HEK293 (cell line): ENCODE measurements around the gene UBAC2.

Experiments
- CTCF ChIA-PET: fragments of 350-600 bp; formaldehyde crosslinking; extraction: SDS; loops from one replicate; lab custom pipeline; 2021; ENCODE audit warnings: antibody characterized with exemption; lab: Yijun Ruan, JAX
- POLR2A ChIA-PET: fragments of 300-600 bp; formaldehyde crosslinking; extraction: SDS; loops from one replicate; lab custom pipeline; 2020; ENCODE audit warnings: antibody characterized with exemption, inconsistent platforms; lab: Yijun Ruan, JAX
- H3K27ac ChIP-seq: fragments of 200-500 bp; sonication (Bioruptor generic); 2 replicates; pipeline ENCODE4 v1.5.1; 2014; ENCODE audit warnings: low read depth, low read length, control low read depth, inconsistent platforms; ENCODE audit errors: extremely low read depth
- H3K36me3 ChIP-seq, 2 experiments: fragments of 200-500 bp in 1 of 2; sonication (Bioruptor generic) in 1 of 2; 1 replicate in 1 of 2; 2 replicates in 1 of 2; pipeline ENCODE4 v1.5.1; 2014 to 2017; ENCODE audit warnings: inconsistent platforms in 2 of 2, low read length in 2 of 2; ENCODE audit not compliant: control insufficient read depth in 2 of 2, insufficient read depth in 1 of 2
- H3K4me1 ChIP-seq: fragments of 200-500 bp; sonication (Bioruptor generic); 2 replicates; pipeline ENCODE4 v1.5.1; 2014; ENCODE audit warnings: mild to moderate bottlenecking, low read length, inconsistent platforms; ENCODE audit not compliant: control insufficient read depth, insufficient read depth
- H3K4me3 ChIP-seq: 2 replicates; pipeline ENCODE4 v1.5.1; 2011; ENCODE audit warnings: low read depth, mild to moderate bottlenecking, control low read depth, low read length, moderate library complexity
- H3K9me3 ChIP-seq: fragments of 200-500 bp; sonication (Bioruptor generic); 2 replicates; pipeline ENCODE4 v1.5.1; 2014; ENCODE audit warnings: low read depth, low read length, inconsistent platforms; ENCODE audit not compliant: control insufficient read depth, insufficient read depth
- BCL11B ChIP-seq: fragments of 450-650 bp; formaldehyde crosslinking; IDR thresholded peaks from 2 replicates; pipeline ENCODE4 v1.5.1; 2016; ENCODE audit warnings: low read depth, missing biosample characterization, missing genetic modification characterization
- GLIS1 ChIP-seq: fragments of 450-650 bp; formaldehyde crosslinking; IDR thresholded peaks from 2 replicates; pipeline ENCODE4 v1.5.1; 2016; ENCODE audit warnings: missing biosample characterization, missing genetic modification characterization
- KLF8 ChIP-seq: fragments of 450-650 bp; formaldehyde crosslinking; IDR thresholded peaks from 2 replicates; pipeline ENCODE4 v1.5.1; 2016; ENCODE audit warnings: missing biosample characterization, missing genetic modification characterization
- OSR2 ChIP-seq: fragments of 450-650 bp; formaldehyde crosslinking; IDR thresholded peaks from 2 replicates; pipeline ENCODE4 v1.5.1; 2016; ENCODE audit warnings: missing biosample characterization, missing genetic modification characterization
- SCRT2 ChIP-seq: fragments of 450-650 bp; formaldehyde crosslinking; IDR thresholded peaks from 2 replicates; pipeline ENCODE4 v1.5.1; 2016; ENCODE audit warnings: missing biosample characterization, missing genetic modification characterization
- SP3 ChIP-seq: fragments of 450-650 bp; formaldehyde crosslinking; IDR thresholded peaks from 2 replicates; pipeline ENCODE4 v1.5.1; 2016; ENCODE audit warnings: missing biosample characterization, missing genetic modification characterization
- TRIM28 ChIP-seq: IDR thresholded peaks from 2 replicates; pipeline ENCODE4 v1.6.1; 2011; ENCODE audit warnings: low read length, control low read depth, borderline replicate concordance
- ZBTB17 ChIP-seq: fragments of 450-650 bp; formaldehyde crosslinking; IDR thresholded peaks from 2 replicates; pipeline ENCODE4 v1.5.1; 2016; ENCODE audit warnings: missing biosample characterization, missing genetic modification characterization
- ZBTB20 ChIP-seq: fragments of 450-650 bp; formaldehyde crosslinking; IDR thresholded peaks from 2 replicates; pipeline ENCODE4 v1.5.1; 2016; ENCODE audit warnings: missing biosample characterization, missing genetic modification characterization
- ZEB2 ChIP-seq: fragments of 450-650 bp; formaldehyde crosslinking; IDR thresholded peaks from 2 replicates; pipeline ENCODE4 v1.5.1; 2016; ENCODE audit warnings: missing biosample characterization, missing genetic modification characterization
- ZFHX2 ChIP-seq: fragments of 450-650 bp; formaldehyde crosslinking; conservative IDR thresholded peaks from 2 replicates; pipeline ENCODE4 v1.5.1; 2016; ENCODE audit warnings: missing biosample characterization, missing genetic modification characterization
- ZIC2 ChIP-seq: fragments of 450-650 bp; formaldehyde crosslinking; IDR thresholded peaks from 2 replicates; pipeline ENCODE4 v1.5.1; 2016; ENCODE audit warnings: missing biosample characterization, missing genetic modification characterization
- ZNF114 ChIP-seq: fragments of 450-650 bp; formaldehyde crosslinking; IDR thresholded peaks from 2 replicates; pipeline ENCODE4 v1.5.0; 2017; ENCODE audit warnings: missing biosample characterization, missing genetic modification characterization
- ZNF394 ChIP-seq: fragments of 450-650 bp; formaldehyde crosslinking; IDR thresholded peaks from 2 replicates; pipeline ENCODE4 v1.5.1; 2016; ENCODE audit warnings: missing biosample characterization, missing genetic modification characterization, mild to moderate bottlenecking, moderate library complexity, borderline replicate concordance
- ZNF560 ChIP-seq: fragments of 450-650 bp; formaldehyde crosslinking; IDR thresholded peaks from 2 replicates; pipeline ENCODE4 v1.5.1; 2017; ENCODE audit warnings: missing biosample characterization, missing genetic modification characterization, borderline replicate concordance
- ZNF571 ChIP-seq: fragments of 450-650 bp; formaldehyde crosslinking; IDR thresholded peaks from 2 replicates; pipeline ENCODE4 v1.5.0; 2017; ENCODE audit warnings: missing biosample characterization, missing genetic modification characterization
- ZNF670 ChIP-seq: fragments of 450-650 bp; formaldehyde crosslinking; IDR thresholded peaks from 2 replicates; pipeline ENCODE4 v1.5.1; 2016; ENCODE audit warnings: missing biosample characterization, missing genetic modification characterization, low read depth
- ZNF707 ChIP-seq: fragments of 450-650 bp; formaldehyde crosslinking; IDR thresholded peaks from 2 replicates; pipeline ENCODE4 v1.5.1; 2016; ENCODE audit warnings: missing biosample characterization, missing genetic modification characterization
- ZNF843 ChIP-seq: fragments of 450-650 bp; formaldehyde crosslinking; IDR thresholded peaks from 2 replicates; pipeline ENCODE4 v1.5.1; 2016; ENCODE audit warnings: missing biosample characterization, missing genetic modification characterization
- ZSCAN30 ChIP-seq: fragments of 450-650 bp; IDR thresholded peaks from 2 replicates; pipeline ENCODE4 v1.5.1; 2018; ENCODE audit warnings: missing biosample characterization, mild to moderate bottlenecking, missing genetic modification characterization, moderate library complexity
- TF ChIP-seq, protein P1 (sequence below): fragments of 450-650 bp; formaldehyde crosslinking; IDR thresholded peaks from 2 replicates; pipeline ENCODE4 v1.5.1; 2016; ENCODE audit warnings: missing biosample characterization, missing genetic modification characterization
- TF ChIP-seq, protein P2 (sequence below): fragments of 450-650 bp; formaldehyde crosslinking; IDR thresholded peaks from 2 replicates; pipeline ENCODE4 v1.5.1; 2016; ENCODE audit warnings: missing biosample characterization, missing genetic modification characterization
- TF ChIP-seq, protein P3 (sequence below): fragments of 450-650 bp; formaldehyde crosslinking; IDR thresholded peaks from 2 replicates; pipeline ENCODE4 v1.5.1; 2017; ENCODE audit warnings: missing biosample characterization, missing genetic modification characterization
- TF ChIP-seq, protein P4 (sequence below): fragments of 450-650 bp; formaldehyde crosslinking; IDR thresholded peaks from 2 replicates; pipeline ENCODE4 v1.5.1; 2016; ENCODE audit warnings: missing biosample characterization, missing genetic modification characterization
- TF ChIP-seq, protein P5 (sequence below): fragments of 450-650 bp; formaldehyde crosslinking; IDR thresholded peaks from 2 replicates; pipeline ENCODE4 v1.5.1; 2017; ENCODE audit warnings: missing biosample characterization, missing genetic modification characterization

UBAC2 gene

DNA sequence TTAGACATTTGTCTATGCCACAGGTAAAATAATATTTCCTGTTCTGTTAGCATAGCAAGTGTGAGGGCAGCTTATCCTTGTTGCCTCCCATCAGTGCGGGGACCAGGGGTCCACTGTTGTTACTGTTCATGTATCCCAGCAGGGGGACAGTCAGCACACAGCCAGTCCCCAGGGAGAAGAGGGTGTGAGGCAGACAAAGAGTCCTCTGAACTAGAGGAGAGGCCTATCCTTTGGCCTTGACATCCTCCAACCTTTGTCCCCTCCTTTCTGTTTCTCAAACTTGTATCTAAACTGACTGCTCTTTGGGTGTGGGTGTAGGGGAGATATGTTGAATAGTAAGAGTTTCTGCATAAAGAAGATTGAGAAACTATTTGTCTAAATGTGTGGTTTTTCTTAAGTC, 60.4 kb downstream of the UBAC2 start:
- H3K9me3 ChIP-seq = no peaks in the 10 kb centered on the region
- no peak overlapping the region for H3K27ac ChIP-seq
- TF ChIP-seq SP3 (no peak), ZNF114 (no peak), ZNF707 (tag by site-specific recombination) (no peak), ZSCAN30 (tag by site-specific recombination) (no peak), ZFHX2 (tag by site-specific recombination) (no peak), SCRT2 (tag by site-specific recombination) (no peak), TRIM28 (no peak), ZNF571 (tag by site-specific recombination) (no peak), ZBTB17 (tag by site-specific recombination) (no peak), OSR2 (tag by site-specific recombination) (no peak), ZNF394 (tag by site-specific recombination) (no peak), ZIC2 (no peak), ZBTB20 (tag by site-specific recombination) (no peak), ZEB2 (tag by site-specific recombination) (no peak), GLIS1 (tag by site-specific recombination) (no peak), KLF8 (tag by site-specific recombination) (no peak), ZNF670 (tag by site-specific recombination) (no peak)
- TF ChIP-seq, protein P1, sequence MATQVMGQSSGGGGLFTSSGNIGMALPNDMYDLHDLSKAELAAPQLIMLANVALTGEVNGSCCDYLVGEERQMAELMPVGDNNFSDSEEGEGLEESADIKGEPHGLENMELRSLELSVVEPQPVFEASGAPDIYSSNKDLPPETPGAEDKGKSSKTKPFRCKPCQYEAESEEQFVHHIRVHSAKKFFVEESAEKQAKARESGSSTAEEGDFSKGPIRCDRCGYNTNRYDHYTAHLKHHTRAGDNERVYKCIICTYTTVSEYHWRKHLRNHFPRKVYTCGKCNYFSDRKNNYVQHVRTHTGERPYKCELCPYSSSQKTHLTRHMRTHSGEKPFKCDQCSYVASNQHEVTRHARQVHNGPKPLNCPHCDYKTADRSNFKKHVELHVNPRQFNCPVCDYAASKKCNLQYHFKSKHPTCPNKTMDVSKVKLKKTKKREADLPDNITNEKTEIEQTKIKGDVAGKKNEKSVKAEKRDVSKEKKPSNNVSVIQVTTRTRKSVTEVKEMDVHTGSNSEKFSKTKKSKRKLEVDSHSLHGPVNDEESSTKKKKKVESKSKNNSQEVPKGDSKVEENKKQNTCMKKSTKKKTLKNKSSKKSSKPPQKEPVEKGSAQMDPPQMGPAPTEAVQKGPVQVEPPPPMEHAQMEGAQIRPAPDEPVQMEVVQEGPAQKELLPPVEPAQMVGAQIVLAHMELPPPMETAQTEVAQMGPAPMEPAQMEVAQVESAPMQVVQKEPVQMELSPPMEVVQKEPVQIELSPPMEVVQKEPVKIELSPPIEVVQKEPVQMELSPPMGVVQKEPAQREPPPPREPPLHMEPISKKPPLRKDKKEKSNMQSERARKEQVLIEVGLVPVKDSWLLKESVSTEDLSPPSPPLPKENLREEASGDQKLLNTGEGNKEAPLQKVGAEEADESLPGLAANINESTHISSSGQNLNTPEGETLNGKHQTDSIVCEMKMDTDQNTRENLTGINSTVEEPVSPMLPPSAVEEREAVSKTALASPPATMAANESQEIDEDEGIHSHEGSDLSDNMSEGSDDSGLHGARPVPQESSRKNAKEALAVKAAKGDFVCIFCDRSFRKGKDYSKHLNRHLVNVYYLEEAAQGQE (tag by site-specific recombination) = no peak
- TF ChIP-seq, protein P2, sequence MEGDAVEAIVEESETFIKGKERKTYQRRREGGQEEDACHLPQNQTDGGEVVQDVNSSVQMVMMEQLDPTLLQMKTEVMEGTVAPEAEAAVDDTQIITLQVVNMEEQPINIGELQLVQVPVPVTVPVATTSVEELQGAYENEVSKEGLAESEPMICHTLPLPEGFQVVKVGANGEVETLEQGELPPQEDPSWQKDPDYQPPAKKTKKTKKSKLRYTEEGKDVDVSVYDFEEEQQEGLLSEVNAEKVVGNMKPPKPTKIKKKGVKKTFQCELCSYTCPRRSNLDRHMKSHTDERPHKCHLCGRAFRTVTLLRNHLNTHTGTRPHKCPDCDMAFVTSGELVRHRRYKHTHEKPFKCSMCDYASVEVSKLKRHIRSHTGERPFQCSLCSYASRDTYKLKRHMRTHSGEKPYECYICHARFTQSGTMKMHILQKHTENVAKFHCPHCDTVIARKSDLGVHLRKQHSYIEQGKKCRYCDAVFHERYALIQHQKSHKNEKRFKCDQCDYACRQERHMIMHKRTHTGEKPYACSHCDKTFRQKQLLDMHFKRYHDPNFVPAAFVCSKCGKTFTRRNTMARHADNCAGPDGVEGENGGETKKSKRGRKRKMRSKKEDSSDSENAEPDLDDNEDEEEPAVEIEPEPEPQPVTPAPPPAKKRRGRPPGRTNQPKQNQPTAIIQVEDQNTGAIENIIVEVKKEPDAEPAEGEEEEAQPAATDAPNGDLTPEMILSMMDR (tag by site-specific recombination) = no peak
- H3K4me3 ChIP-seq = no peak overlapping the region
- H3K36me3 ChIP-seq = peaks cover 0 to 7% of the 10 kb centered on the region in 2 experiments; a peak in 1 of 3 replicates
- H3K4me1 ChIP-seq = no peaks in the 10 kb centered on the region
- ChIA-PET CTCF (interaction anchor here (0.6 to 2.7 kb wide), 5 partner anchors 8 to 176 kb away, joined by 3 to 16 read pairs (median 5); no protein-coding TSS in a partner anchor), POLR2A (no interaction called here)

DNA sequence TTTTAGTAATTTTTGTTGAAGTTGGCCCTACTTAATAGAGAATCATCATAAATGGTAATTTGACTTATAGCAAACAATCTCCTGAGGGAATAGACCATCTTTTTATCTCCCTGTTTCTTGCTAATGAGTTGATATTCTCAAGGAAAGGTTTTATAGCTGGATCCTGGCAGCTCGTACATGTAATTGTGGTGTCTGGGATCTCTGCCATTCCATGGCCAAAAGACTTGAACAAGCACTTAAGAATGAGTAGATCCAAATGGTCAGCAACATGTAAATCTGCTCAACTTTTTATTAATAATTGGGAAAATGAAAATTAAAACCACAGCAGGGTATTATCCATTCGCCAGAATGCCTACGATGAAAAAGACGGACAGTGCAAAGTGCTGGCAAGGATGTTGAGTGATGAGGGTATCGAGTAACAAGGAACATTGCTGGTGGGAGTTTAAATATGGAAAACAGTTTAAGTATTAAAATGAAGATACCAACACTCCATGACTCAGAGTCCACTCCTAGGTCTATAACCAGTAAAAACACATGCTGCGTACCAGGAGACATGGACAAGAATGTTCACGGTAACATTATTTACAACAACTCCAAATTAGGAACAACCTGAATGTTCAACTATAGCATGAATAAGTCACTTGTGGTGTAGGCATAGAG, 62.6 kb downstream of the UBAC2 start:
- Histone ChIP-seq H3K27ac (no peak overlapping the region), H3K9me3 (no peaks in the 10 kb centered on the region), H3K4me1 (no peaks in the 10 kb centered on the region), H3K4me3 (no peak overlapping the region), H3K36me3 (peaks cover 0 to 9% of the 10 kb centered on the region in 2 experiments; a peak in 1 of 3 replicates)
- ChIA-PET POLR2A (no interaction called here), CTCF (interaction anchor here (0.7 to 8.2 kb wide), 5 partner anchors 63 to 251 kb away, joined by 3 to 146 read pairs (median 4); partner anchors contain the start of gene UBAC2)
- TF ChIP-seq, protein P3, sequence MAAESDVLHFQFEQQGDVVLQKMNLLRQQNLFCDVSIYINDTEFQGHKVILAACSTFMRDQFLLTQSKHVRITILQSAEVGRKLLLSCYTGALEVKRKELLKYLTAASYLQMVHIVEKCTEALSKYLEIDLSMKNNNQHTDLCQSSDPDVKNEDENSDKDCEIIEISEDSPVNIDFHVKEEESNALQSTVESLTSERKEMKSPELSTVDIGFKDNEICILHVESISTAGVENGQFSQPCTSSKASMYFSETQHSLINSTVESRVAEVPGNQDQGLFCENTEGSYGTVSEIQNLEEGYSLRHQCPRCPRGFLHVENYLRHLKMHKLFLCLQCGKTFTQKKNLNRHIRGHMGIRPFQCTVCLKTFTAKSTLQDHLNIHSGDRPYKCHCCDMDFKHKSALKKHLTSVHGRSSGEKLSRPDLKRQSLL (tag by site-specific recombination) = no peak
- TF ChIP-seq, protein P4, sequence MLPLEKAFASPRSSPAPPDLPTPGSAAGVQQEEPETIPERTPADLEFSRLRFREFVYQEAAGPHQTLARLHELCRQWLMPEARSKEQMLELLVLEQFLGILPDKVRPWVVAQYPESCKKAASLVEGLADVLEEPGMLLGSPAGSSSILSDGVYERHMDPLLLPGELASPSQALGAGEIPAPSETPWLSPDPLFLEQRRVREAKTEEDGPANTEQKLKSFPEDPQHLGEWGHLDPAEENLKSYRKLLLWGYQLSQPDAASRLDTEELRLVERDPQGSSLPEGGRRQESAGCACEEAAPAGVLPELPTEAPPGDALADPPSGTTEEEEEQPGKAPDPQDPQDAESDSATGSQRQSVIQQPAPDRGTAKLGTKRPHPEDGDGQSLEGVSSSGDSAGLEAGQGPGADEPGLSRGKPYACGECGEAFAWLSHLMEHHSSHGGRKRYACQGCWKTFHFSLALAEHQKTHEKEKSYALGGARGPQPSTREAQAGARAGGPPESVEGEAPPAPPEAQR (tag by site-specific recombination) = no peak
- TF ChIP-seq ZNF560 = no peak
- TF ChIP-seq, protein P5, sequence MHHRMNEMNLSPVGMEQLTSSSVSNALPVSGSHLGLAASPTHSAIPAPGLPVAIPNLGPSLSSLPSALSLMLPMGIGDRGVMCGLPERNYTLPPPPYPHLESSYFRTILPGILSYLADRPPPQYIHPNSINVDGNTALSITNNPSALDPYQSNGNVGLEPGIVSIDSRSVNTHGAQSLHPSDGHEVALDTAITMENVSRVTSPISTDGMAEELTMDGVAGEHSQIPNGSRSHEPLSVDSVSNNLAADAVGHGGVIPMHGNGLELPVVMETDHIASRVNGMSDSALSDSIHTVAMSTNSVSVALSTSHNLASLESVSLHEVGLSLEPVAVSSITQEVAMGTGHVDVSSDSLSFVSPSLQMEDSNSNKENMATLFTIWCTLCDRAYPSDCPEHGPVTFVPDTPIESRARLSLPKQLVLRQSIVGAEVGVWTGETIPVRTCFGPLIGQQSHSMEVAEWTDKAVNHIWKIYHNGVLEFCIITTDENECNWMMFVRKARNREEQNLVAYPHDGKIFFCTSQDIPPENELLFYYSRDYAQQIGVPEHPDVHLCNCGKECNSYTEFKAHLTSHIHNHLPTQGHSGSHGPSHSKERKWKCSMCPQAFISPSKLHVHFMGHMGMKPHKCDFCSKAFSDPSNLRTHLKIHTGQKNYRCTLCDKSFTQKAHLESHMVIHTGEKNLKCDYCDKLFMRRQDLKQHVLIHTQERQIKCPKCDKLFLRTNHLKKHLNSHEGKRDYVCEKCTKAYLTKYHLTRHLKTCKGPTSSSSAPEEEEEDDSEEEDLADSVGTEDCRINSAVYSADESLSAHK (tag by site-specific recombination) = no peak
- no peak for TF ChIP-seq BCL11B (tag by site-specific recombination)
- TF ChIP-seq ZNF843 = no peak
